OCI-LY7 (cell line): ENCODE data around the gene USO1. TPM values are rescaled to one million over a fixed set of nuclear protein-coding genes. Genes with fewer than 3 reads are reported as not detected.

ENCODE experiments used
- BruUV-seq: library from RNA; stranded (reverse); fragments of 400-500 nt; replicated peaks from 2 replicates; lab custom pipeline; 2021; lab: Mats Ljungman, UMichigan
- CTCF ChIA-PET: fragments of 300-600 bp; sonication (Branson Sonifier 250); formaldehyde crosslinking; loops from one replicate; lab custom pipeline; 2022; ENCODE audit warnings: antibody characterized with exemption; ENCODE audit not compliant: unreplicated experiment; lab: Charles Lee
- POLR2A ChIA-PET: fragments of 300-600 bp; sonication (Branson Sonifier 250); formaldehyde crosslinking; loops from one replicate; lab custom pipeline; 2022; ENCODE audit warnings: antibody characterized with exemption; lab: Charles Lee
- DNase-seq: peaks from one replicate; pipeline ENCODE4 v3.0.0-alpha.2; 2015; ENCODE audit warnings: low spot score
- H2AFZ ChIP-seq: fragments of 200-600 bp; sonication (generic), shearing (Covaris generic); 2 replicates; pipeline ENCODE4 v1.6.1; 2014; ENCODE audit warnings: mild to moderate bottlenecking, antibody characterized with exemption, low read length, moderate library complexity
- H3K27ac ChIP-seq: fragments of 200-600 bp; sonication (generic); 2 replicates; pipeline ENCODE4 v1.5.1; 2014; ENCODE audit warnings: mixed run types, low read depth, mild to moderate bottlenecking, moderate library complexity, low read length, inconsistent platforms; ENCODE audit not compliant: poor library complexity, severe bottlenecking
- H3K36me3 ChIP-seq: fragments of 200-600 bp; sonication (generic); 2 replicates; pipeline ENCODE4 v1.6.1; 2014; ENCODE audit warnings: mild to moderate bottlenecking, antibody characterized with exemption, low read length, moderate library complexity, mixed read lengths; ENCODE audit not compliant: insufficient read depth
- H3K4me1 ChIP-seq: fragments of 200-600 bp; sonication (generic); 2 replicates; pipeline ENCODE4 v1.5.1; 2014; ENCODE audit warnings: mild to moderate bottlenecking, low read length; ENCODE audit not compliant: insufficient read depth, poor library complexity, severe bottlenecking
- H3K4me2 ChIP-seq: fragments of 200-600 bp; sonication (generic); 2 replicates; pipeline ENCODE4 v1.6.1; 2014; ENCODE audit warnings: mild to moderate bottlenecking, low read length
- H3K4me3 ChIP-seq: fragments of 200-600 bp; sonication (generic); 2 replicates; pipeline ENCODE4 v1.5.1; 2014; ENCODE audit warnings: mild to moderate bottlenecking, low read depth, low read length; ENCODE audit not compliant: poor library complexity, severe bottlenecking
- H3K79me2 ChIP-seq: fragments of 200-600 bp; sonication (generic); 2 replicates; pipeline ENCODE4 v1.6.1; 2016; ENCODE audit warnings: low read depth, mild to moderate bottlenecking, low read length, moderate library complexity, mixed read lengths; ENCODE audit not compliant: insufficient read depth
- H3K9me2 ChIP-seq: fragments of 200-600 bp; sonication (generic); 2 replicates; pipeline ENCODE4 v1.6.1; 2016; ENCODE audit warnings: mild to moderate bottlenecking, low read length, mixed read lengths; ENCODE audit not compliant: insufficient read depth
- H3K9me3 ChIP-seq: fragments of 200-600 bp; sonication (generic); 2 replicates; pipeline ENCODE4 v1.6.1; 2014; ENCODE audit warnings: mild to moderate bottlenecking, mixed run types, low read length, mixed read lengths
- H4K20me1 ChIP-seq: fragments of 200-600 bp; sonication (generic); 2 replicates; pipeline ENCODE4 v1.6.1; 2014; ENCODE audit warnings: mild to moderate bottlenecking, antibody characterized with exemption, low read length, moderate library complexity, mixed read lengths; ENCODE audit not compliant: insufficient read depth
- CTCF ChIP-seq: fragments of 200-600 bp; sonication (generic); conservative IDR thresholded peaks from 2 replicates; pipeline ENCODE4 v1.5.1; 2014; ENCODE audit warnings: mild to moderate bottlenecking, antibody characterized with exemption, low read length, moderate library complexity, mixed read lengths
- EZH2phosphoT487 ChIP-seq: fragments of 200-600 bp; sonication (generic); IDR thresholded peaks from 2 replicates; pipeline ENCODE4 v1.6.1; 2018; ENCODE audit warnings: low read depth, borderline replicate concordance, mild to moderate bottlenecking, mixed run types, antibody characterized with exemption, low read length, moderate library complexity, mixed read lengths
- intact Hi-C: fragments of 100-400 bp; cut with micrococcal nuclease; formaldehyde crosslinking; loops from one replicate; pipeline ENCODE4 v1.10.0; 2022; ENCODE audit not compliant: unreplicated experiment
- total RNA-seq, 2 experiments: library from RNA; depleted of rRNA in 1 of 2; stranded (reverse); fragments of >200 nt in 1 of 2; shearing (Covaris generic) in 1 of 2; gene quantifications; 2 replicates each; pipeline ENCODE4 v1.2.3, GENCODE V29; 2014 to 2022

USO1 gene
- total RNA-seq, 2 experiments from 2014 or later: 38.0 to 54.6 TPM

DNA sequence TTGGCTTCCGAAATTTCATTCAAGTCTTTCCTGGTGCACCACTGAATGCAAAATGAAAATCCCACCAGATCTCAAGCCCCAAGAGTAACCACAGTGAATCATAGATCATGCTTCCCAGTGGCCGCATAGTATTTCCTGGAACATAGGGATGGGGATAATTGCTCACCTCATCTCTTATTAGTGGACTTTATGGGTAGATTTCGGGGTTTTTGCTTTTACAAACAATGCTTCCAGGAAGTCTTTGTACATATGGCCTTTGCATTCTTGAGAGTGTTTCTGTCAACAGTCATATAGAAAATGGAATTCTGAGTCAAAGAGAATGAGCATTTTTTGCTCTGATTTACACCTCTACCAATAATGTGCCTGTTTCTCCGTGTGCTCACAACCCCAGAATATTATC lies 124.5 kb downstream of the USO1 start:
- intact Hi-C loops: loop anchor here (10.0 kb wide), 1 partner anchor 974 kb away; no protein-coding TSS in a partner anchor
- Histone ChIP-seq H3K79me2 (no peaks in the 10 kb centered on the region), H3K9me2 (no peaks in the 10 kb centered on the region), H2AFZ (peak overlapping the region; percentile 27; the same call in 1 of the 2 replicates), H3K4me1 (no peaks in the 10 kb centered on the region), H4K20me1 (no peaks in the 10 kb centered on the region), H3K4me2 (no peak overlapping the region), H3K9me3 (no peaks in the 10 kb centered on the region), H3K4me3 (no peak overlapping the region), H3K27ac (no peak overlapping the region), H3K36me3 (no peaks in the 10 kb centered on the region)
- POLR2A ChIA-PET: interaction anchor here (0.7 kb wide), 1 partner anchor 472 kb away, joined by 3 read pairs; no protein-coding TSS in a partner anchor
- BruUV-seq: no TSS peak
- TF ChIP-seq EZH2phosphoT487 (no peak), CTCF (no peak)
- DNase-seq: no peak
- CTCF ChIA-PET: no interaction called here

DNA sequence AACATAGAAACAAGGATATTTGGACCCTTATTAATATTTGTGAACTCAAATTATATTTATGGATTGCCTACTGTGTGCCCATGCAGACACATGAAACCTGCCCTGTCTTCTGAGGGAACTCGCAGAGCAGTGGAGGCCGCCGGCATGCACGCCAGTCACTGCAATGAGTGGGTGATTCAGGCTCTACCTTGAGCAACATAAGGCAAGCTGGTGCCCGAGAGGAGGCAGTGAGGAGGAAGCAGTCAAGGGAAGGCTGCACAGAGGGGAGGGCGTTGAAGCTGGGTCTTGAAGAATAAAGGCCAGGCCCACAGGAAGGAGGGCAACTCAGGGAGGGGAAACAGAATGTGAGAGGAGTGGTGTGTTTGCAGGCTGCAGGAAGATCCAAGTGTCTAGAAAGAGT lies 125.1 kb downstream of the USO1 start:
- ChIA-PET POLR2A (no interaction called here), CTCF (no interaction called here)
- Histone ChIP-seq H2AFZ (peak overlapping the region; percentile 27; the same call in 1 of the 2 replicates), H3K9me3 (no peaks in the 10 kb centered on the region), H3K4me3 (no peak overlapping the region), H3K36me3 (no peaks in the 10 kb centered on the region), H3K4me1 (no peaks in the 10 kb centered on the region), H3K9me2 (no peaks in the 10 kb centered on the region), H3K4me2 (no peak overlapping the region), H3K79me2 (no peaks in the 10 kb centered on the region), H3K27ac (no peak overlapping the region), H4K20me1 (no peaks in the 10 kb centered on the region)
- no peak for TF ChIP-seq CTCF
- TF ChIP-seq EZH2phosphoT487: no peak
- intact Hi-C loops: loop anchor here (10.0 kb wide), 1 partner anchor 975 kb away; no protein-coding TSS in a partner anchor
- BruUV-seq: no TSS peak
- DNase-seq: no peak

GRCh38 chr4:75858721-75859120 lies 134.3 kb downstream of the USO1 start:
- ChIA-PET POLR2A (no interaction called here), CTCF (no interaction called here)
- intact Hi-C loops: no loop called here
- Histone ChIP-seq H3K4me2 (no peak overlapping the region), H3K4me1 (no peaks in the 10 kb centered on the region), H3K36me3 (no peaks in the 10 kb centered on the region), H3K4me3 (no peak overlapping the region), H3K79me2 (no peaks in the 10 kb centered on the region), H3K9me2 (no peaks in the 10 kb centered on the region), H3K9me3 (no peaks in the 10 kb centered on the region), H2AFZ (no peak overlapping the region), H4K20me1 (no peaks in the 10 kb centered on the region), H3K27ac (no peak overlapping the region)
- no TSS peak for BruUV-seq
- no peak for DNase-seq
- TF ChIP-seq CTCF (no peak), EZH2phosphoT487 (no peak)
